Stimulated activated CD4-positive, alpha-beta T cell treated with anti-CD3 and anti-CD28 coated beads, Interleukin-15, amount 100 ng/mL, for 1 hour (primary cell): ENCODE results near the gene EHHADH.

Experiments
- DNase-seq, 2 donors: peaks; one replicate each; pipeline ENCODE4 v3.0.0-alpha.2; 2020; ENCODE audit warnings: low read depth in 1 of 2, low spot score in 1 of 2

EHHADH gene

GRCh38 chr3:185150561-185150960 is 103.3 kb downstream of the EHHADH start:
- no peak for DNase-seq

DNA sequence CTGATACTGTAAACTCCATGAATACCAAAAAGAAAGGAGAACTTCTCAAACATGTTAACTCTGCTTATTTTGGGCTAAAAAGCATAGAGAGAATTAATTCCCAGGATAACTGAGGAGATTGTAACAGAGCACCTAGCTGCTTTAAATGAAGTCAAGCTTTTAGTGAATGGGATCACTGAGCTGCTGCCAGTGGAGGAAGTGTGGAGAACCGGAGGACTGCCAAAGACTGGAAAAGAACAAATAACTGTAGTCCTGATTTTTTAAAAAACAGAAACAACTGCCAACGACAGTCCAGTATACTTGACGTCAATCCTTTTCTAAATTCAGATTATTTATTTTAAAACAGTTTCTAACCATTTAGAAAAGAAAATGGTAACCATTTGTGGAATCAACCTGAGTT is 104.3 kb downstream of the EHHADH start:
- DNase-seq: no peak

DNA sequence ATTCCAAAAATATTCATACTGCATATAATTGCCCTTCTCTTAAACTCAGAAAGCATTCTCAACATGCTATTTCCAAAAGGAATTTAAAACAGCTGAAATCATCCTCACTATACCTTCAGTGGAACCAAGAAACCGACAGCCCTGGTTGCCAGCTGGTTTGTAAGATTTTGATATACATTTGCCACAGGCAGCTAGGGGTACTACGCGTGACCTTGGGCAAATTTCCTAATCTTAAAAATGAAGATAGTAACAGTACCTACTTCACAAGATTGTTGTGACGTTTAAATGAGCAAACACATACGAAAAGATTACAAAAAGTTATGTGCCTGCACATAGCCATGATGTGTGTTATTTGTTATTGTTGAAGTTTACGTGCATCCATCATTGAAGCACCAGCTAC is 108.3 kb downstream of the EHHADH start:
- DNase-seq: no peak

DNA sequence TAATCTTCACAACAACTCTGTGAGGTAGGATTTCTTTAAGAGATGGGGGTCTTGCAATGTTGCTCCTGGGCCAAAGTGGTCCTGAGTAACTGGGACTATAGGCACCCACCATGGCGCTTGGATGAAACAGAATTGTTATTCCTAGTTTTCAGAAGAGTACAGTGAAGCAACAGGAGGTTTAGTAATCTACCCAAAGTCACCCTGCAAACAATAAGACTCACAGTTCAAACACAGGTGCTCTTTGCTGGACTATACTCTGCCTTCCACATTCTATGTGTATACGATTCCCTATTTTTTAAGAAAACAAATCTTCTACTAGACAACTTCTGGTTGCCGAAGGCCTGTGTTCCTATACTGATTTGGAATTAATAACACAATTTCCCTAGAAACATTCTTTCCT is 109.1 kb downstream of the EHHADH start:
- DNase-seq: no peak
